T-cell (primary cell): ENCODE data around the gene SPATS2L. TPM values are rescaled to one million over a fixed set of nuclear protein-coding genes. Genes with fewer than 3 reads are reported as not detected.

Experiments used
- ATAC-seq, 4 experiments: fragments of 200-7000 bp in 3 of 4; fragments of 150-1000 bp in 1 of 4; cut with Tn5 transposase; replicated peaks in 1 of 4; 1 replicate in 3 of 4; 2 replicates in 1 of 4; pipeline ENCODE4 v1.10.0; 2021; ENCODE audit warnings: moderate library complexity in 3 of 4, mild to moderate bottlenecking in 2 of 4, moderate number of reproducible peaks in 1 of 4
- CTCF ChIA-PET, 2 donors: fragments of 300-600 bp; sonication (Branson Sonifier 250); formaldehyde crosslinking; loops; one replicate each; lab custom pipeline; 2022; ENCODE audit warnings: antibody characterized with exemption in 2 of 2; lab: Charles Lee
- POLR2A ChIA-PET, 2 donors: fragments of 300-600 bp; sonication (Branson Sonifier 250); formaldehyde crosslinking; loops; one replicate each; lab custom pipeline; 2022; ENCODE audit warnings: antibody characterized with exemption in 2 of 2; lab: Charles Lee
- DNase-seq, 35 experiments: peaks; one replicate each; pipeline versions ENCODE4 v3.0.0 to v3.0.0-alpha.2; 2013 to 2023
- H3K27ac ChIP-seq: one replicate; pipeline ENCODE4 v1.5.1; 2013; ENCODE audit warnings: low read length
- H3K27me3 ChIP-seq, 2 experiments: replicated peaks in 1 of 2; 1 replicate in 1 of 2; 2 replicates in 1 of 2; pipeline versions ENCODE4 v1.6.1 to v1.7.0; 2013; ENCODE audit warnings: low read length in 1 of 2, mixed read lengths in 1 of 2; ENCODE audit not compliant: control insufficient read depth in 2 of 2, insufficient read depth in 2 of 2; ENCODE audit errors: extremely low read depth in 1 of 2
- H3K36me3 ChIP-seq, 2 donors: 1 replicate in 1 of 2; 2 replicates in 1 of 2; pipeline versions ENCODE4 v1.6.1 to v1.7.0; 2013; ENCODE audit warnings: low read length in 1 of 2; ENCODE audit not compliant: control insufficient read depth in 2 of 2, insufficient read depth in 1 of 2; ENCODE audit errors: extremely low read depth in 1 of 2
- H3K4me1 ChIP-seq, 2 experiments: 1 replicate in 1 of 2; 2 replicates in 1 of 2; pipeline versions ENCODE4 v1.6.1 to v1.7.0; 2013; ENCODE audit warnings: low read length in 2 of 2, mixed read lengths in 1 of 2; ENCODE audit not compliant: insufficient read depth in 2 of 2, control insufficient read depth in 1 of 2; ENCODE audit errors: extremely low read depth in 1 of 2
- H3K4me3 ChIP-seq, 2 donors: 1 replicate in 1 of 2; 2 replicates in 1 of 2; pipeline versions ENCODE4 v1.5.1 to v1.7.0; 2013; ENCODE audit warnings: mild to moderate bottlenecking in 2 of 2, low read length in 1 of 2, moderate library complexity in 1 of 2; ENCODE audit not compliant: control insufficient read depth in 1 of 2; ENCODE audit errors: extremely low read depth in 1 of 2
- H3K9me3 ChIP-seq: 2 replicates; pipeline ENCODE4 v1.7.0; 2013
- H3K27ac Mint-ChIP-seq, 2 donors: one replicate each; pipeline ENCODE4 v1.8.0; 2020 to 2021; ENCODE audit warnings: mild to moderate bottlenecking in 2 of 2, mixed read lengths in 2 of 2
- H3K27me3 Mint-ChIP-seq, 2 donors: one replicate each; pipeline ENCODE4 v1.8.0; 2021 to 2022; ENCODE audit warnings: mixed read lengths in 2 of 2
- H3K36me3 Mint-ChIP-seq: one replicate; pipeline ENCODE4 v1.8.0; 2021; ENCODE audit warnings: mixed read lengths
- H3K4me1 Mint-ChIP-seq, 3 donors: one replicate each; pipeline ENCODE4 v1.8.0; 2020 to 2022; ENCODE audit warnings: mixed read lengths in 3 of 3, mild to moderate bottlenecking in 1 of 3
- H3K4me3 Mint-ChIP-seq, 3 donors: one replicate each; pipeline ENCODE4 v1.8.0; 2020 to 2022; ENCODE audit warnings: mild to moderate bottlenecking in 3 of 3, mixed read lengths in 3 of 3, moderate library complexity in 3 of 3
- H3K9me3 Mint-ChIP-seq, 3 donors: one replicate each; pipeline ENCODE4 v1.8.0; 2020 to 2022; ENCODE audit warnings: mixed read lengths in 3 of 3
- WGBS: methylation state at CpG from one replicate; pipeline ENCODE4 v1.1.5; 2013; ENCODE audit warnings: missing lambda C conversion rate; ENCODE audit not compliant: insufficient coverage; 5-methylcytosine and 5-hydroxymethylcytosine counted together
- total RNA-seq, 35 experiments: library from RNA in 6 of 35; stranded (reverse) in 6 of 35; fragments of 120-200 nt in 1 of 35; gene quantifications; one replicate each; pipeline versions ENCODE4 v1.2.1 to v1.2.4 and lab custom pipeline; 2013 to 2026

The SPATS2L gene
- total RNA-seq, 5 donors from 2014 or later (not counting 1 experiment from before 2014, with no cell fraction given): 5.4 to 9.3 (median 5.9) TPM

GRCh38 chr2:200471928-200472645 lies 165.6 kb downstream of the SPATS2L start:
- POLR2A ChIA-PET: no interaction called here
- Mint-ChIP-seq H3K9me3 (no peaks in the 10 kb centered on the region), H3K27me3 (no peaks in the 10 kb centered on the region), H3K27ac (no peak overlapping the region), H3K4me1 (peaks cover 31 to 32% (median 31%) of the 10 kb centered on the region in 3 donors), H3K4me3 (no peak overlapping the region), H3K36me3 (peaks cover 8% of the 10 kb centered on the region)
- WGBS: no CpG with 5 or more reads among the region's 8 CpGs
- no peaks in the 10 kb centered on the region for H3K36me3 ChIP-seq
- no peak overlapping the region for H3K27ac ChIP-seq
- H3K27me3 ChIP-seq: no peaks in the 10 kb centered on the region
- ATAC-seq (no peak), DNase-seq (no peak)
- CTCF ChIA-PET: interaction anchor here (0.6 to 3.1 kb wide), 10 partner anchors 8 to 499 kb away, joined by 3 to 14 read pairs (median 4); no protein-coding TSS in a partner anchor
- H3K4me3 ChIP-seq: no peak overlapping the region
- H3K4me1 ChIP-seq: peaks cover 12 to 16% of the 10 kb centered on the region in 2 experiments
- no peaks in the 10 kb centered on the region for H3K9me3 ChIP-seq

DNA sequence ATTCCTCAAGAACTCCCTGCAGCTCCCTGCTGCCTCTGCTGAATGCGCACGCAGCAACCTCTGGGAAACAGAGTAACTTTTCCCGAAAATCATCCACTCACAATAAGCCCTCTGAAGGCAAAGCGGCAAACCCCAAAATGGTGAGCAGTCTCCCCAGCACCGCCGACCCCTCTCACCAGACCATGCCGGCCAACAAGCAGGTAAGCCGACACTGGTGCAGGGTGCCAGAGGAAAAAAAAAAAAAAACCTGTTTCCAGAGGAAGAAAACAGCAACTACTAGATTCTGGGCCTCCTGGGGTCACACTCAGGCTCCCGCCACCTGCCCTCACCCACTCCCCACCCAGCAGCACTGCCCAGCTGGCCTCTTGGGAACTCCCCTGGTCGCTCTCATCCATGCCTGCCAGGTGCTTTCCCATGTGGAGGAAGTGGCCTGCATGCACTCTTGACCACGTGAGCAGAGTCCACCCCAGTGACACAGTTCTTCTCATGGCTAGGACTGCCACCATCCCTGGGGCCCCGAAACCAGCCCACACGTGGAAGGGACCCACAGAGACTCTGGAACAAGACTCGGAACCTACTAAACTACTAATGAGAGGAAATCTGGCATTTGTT lies 166.5 kb downstream of the SPATS2L start:
- H3K4me1 Mint-ChIP-seq: peaks cover 22 to 24% (median 23%) of the 10 kb centered on the region in 3 donors
- ChIA-PET CTCF (interaction anchor here (0.6 to 1.7 kb wide), 5 partner anchors 9 to 500 kb away, joined by 3 to 9 read pairs (median 3); no protein-coding TSS in a partner anchor), POLR2A (no interaction called here)
- H3K4me3 ChIP-seq: no peak overlapping the region
- no peaks in the 10 kb centered on the region for H3K9me3 Mint-ChIP-seq
- DNase-seq (no peak), ATAC-seq (no peak)
- no peak overlapping the region for H3K4me3 Mint-ChIP-seq
- no peaks in the 10 kb centered on the region for H3K36me3 ChIP-seq
- peaks cover 10% of the 10 kb centered on the region for H3K36me3 Mint-ChIP-seq
- no peak overlapping the region for H3K27ac ChIP-seq
- H3K4me1 ChIP-seq: peaks cover 4 to 10% of the 10 kb centered on the region in 2 experiments
- 95% methylated on average over 9 of the region's 14 CpGs for WGBS
- H3K27me3 Mint-ChIP-seq: no peaks in the 10 kb centered on the region
- H3K9me3 ChIP-seq: no peaks in the 10 kb centered on the region
- no peak overlapping the region for H3K27ac Mint-ChIP-seq
- H3K27me3 ChIP-seq: no peaks in the 10 kb centered on the region

DNA sequence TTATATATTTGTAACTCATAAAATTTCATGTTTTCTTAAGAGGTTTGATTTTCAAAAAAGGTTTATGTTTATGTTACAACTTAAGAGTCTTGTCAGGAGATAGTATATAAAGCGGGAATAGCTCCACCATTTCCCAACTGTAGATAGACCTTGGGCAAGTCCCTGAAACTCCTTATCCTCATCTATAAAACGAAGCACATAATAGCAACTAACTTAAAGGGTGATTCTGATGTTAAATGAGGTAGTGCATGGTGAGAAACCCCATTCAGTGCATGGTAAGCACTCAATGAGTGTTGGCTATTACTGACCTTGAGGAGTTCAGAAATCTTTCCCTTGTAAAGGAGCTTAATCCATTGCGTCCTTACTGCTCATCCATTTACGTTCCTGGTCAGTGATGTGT lies 169.3 kb downstream of the SPATS2L start:
- no peaks in the 10 kb centered on the region for H3K9me3 ChIP-seq
- WGBS: no CpG with 5 or more reads among the region's 4 CpGs
- H3K4me1 Mint-ChIP-seq: peaks cover 5 to 7% (median 6%) of the 10 kb centered on the region in 3 donors
- DNase-seq (no peak), ATAC-seq (no peak)
- peaks cover 12% of the 10 kb centered on the region for H3K36me3 Mint-ChIP-seq
- H3K27ac ChIP-seq: no peak overlapping the region
- POLR2A ChIA-PET: no interaction called here
- H3K36me3 ChIP-seq: no peaks in the 10 kb centered on the region
- H3K4me1 ChIP-seq: peaks cover 0 to 3% of the 10 kb centered on the region in 2 experiments
- no peak overlapping the region for H3K4me3 Mint-ChIP-seq
- no peaks in the 10 kb centered on the region for H3K27me3 Mint-ChIP-seq
- no peaks in the 10 kb centered on the region for H3K27me3 ChIP-seq
- CTCF ChIA-PET: interaction anchor here in 1 of 2 donors (0.8 to 1.6 kb wide), 4 partner anchors 11 to 501 kb away, joined by 3 read pairs; no protein-coding TSS in a partner anchor
- H3K9me3 Mint-ChIP-seq: no peaks in the 10 kb centered on the region
- H3K27ac Mint-ChIP-seq: no peak overlapping the region
- no peak overlapping the region for H3K4me3 ChIP-seq

DNA sequence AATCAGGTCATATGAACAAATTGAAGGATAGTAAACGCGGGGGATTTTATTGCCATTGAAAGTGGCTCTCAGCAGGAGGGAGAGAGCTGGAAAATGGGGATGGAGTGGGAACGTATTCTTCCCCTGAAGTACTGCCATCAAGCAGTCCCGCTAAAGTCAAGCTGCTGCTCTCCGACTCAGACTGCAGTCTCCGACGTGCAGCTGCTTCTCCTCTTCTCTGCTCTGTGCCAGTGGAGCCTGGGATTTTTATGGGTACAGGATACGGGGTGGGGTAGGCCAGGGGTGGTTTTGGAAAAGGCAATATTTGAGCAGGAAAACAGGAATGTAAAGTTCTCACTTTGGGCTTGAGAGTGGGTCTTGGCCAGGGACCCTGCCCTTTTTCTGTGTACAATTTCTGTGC lies 170.3 kb downstream of the SPATS2L start:
- Histone ChIP-seq H3K9me3 (no peaks in the 10 kb centered on the region), H3K27ac (no peak overlapping the region), H3K4me1 (peaks cover 0 to 5% of the 10 kb centered on the region in 2 experiments), H3K27me3 (no peaks in the 10 kb centered on the region), H3K4me3 (no peak overlapping the region), H3K36me3 (no peaks in the 10 kb centered on the region)
- Mint-ChIP-seq H3K4me1 (peaks cover 0 to 5% (median 2%) of the 10 kb centered on the region in 3 donors), H3K27me3 (no peaks in the 10 kb centered on the region), H3K4me3 (no peak overlapping the region), H3K27ac (no peak overlapping the region), H3K36me3 (peaks cover 12% of the 10 kb centered on the region), H3K9me3 (no peaks in the 10 kb centered on the region)
- 95% methylated on average over 7 of the region's 8 CpGs for WGBS
- DNase-seq: no peak
- ChIA-PET CTCF (interaction anchor here in 1 of 2 donors (0.8 to 1.6 kb wide), 3 partner anchors 9 to 502 kb away, joined by 3 read pairs; no protein-coding TSS in a partner anchor), POLR2A (no interaction called here)
- no peak for ATAC-seq

DNA sequence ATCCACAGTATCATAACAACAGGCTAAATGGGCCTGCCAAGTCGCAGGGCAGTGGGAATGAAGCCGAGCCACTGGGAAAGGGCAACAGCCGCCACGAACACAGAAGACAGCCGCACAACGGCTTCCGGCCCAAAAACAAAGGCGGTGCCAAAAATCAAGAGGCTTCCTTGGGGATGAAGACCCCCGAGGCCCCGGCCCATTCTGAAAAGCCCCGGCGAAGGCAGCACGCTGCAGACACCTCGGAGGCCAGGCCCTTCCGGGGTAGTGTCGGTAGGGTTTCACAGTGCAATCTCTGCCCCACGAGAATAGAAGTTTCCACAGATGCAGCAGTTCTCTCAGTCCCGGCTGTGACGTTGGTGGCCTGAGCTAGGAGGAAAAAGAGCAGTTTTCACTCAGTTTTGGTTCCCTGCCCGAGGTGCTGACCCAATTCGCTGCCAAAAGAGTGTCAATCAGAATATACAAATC lies 171.2 kb downstream of the SPATS2L start:
- Mint-ChIP-seq H3K27ac (no peak overlapping the region), H3K4me1 (peaks cover 0 to 5% (median 2%) of the 10 kb centered on the region in 3 donors), H3K4me3 (no peak overlapping the region), H3K36me3 (peaks cover 9% of the 10 kb centered on the region), H3K9me3 (no peaks in the 10 kb centered on the region), H3K27me3 (no peaks in the 10 kb centered on the region)
- Histone ChIP-seq H3K4me3 (no peak overlapping the region), H3K27ac (no peak overlapping the region), H3K27me3 (no peaks in the 10 kb centered on the region), H3K9me3 (no peaks in the 10 kb centered on the region), H3K4me1 (peaks cover 0 to 5% of the 10 kb centered on the region in 2 experiments), H3K36me3 (no peaks in the 10 kb centered on the region)
- ChIA-PET CTCF (interaction anchor here (0.6 to 2.3 kb wide), 5 partner anchors 9 to 1528 kb away, joined by 3 to 7 read pairs (median 4); no protein-coding TSS in a partner anchor), POLR2A (interaction anchor here in 1 of 2 donors (0.6 kb wide), 2 partner anchors 38 to 498 kb away, joined by 3 to 7 read pairs; no protein-coding TSS in a partner anchor)
- ATAC-seq: no peak
- WGBS: 94% methylated on average over 21 of the region's 21 CpGs
- DNase-seq: no peak

DNA sequence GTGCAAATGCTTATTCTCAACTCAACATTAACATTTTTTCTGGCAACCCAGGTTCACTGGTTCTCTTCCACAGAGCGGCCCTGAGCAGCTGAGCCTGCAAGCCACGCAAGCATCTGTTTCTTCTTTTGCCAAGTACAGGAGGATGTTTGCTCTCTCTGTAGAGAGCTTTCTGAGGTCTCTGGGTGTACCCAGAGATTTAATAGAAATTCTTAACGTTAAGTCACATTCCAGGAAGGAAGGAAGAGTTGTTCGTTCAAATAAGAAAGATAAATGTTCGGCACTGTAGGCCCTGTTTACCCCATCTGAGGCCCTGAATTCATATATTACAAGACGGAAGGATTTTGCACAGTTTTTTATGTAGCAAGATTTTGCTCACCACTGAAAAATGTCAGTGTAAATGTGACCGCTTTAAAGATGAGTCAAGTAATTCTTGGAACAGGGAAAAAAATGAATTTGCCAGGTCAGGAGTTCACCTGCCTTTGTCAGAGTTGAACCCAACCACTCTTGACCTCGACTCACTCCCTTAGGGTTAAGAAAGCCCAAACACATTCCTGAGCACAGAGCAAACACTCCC lies 173.3 kb downstream of the SPATS2L start:
- CTCF ChIA-PET: interaction anchor here (0.8 to 3.0 kb wide), 9 partner anchors 9 to 506 kb away, joined by 3 to 25 read pairs (median 7); no protein-coding TSS in a partner anchor
- Histone ChIP-seq H3K9me3 (no peaks in the 10 kb centered on the region), H3K27me3 (no peaks in the 10 kb centered on the region), H3K27ac (no peak overlapping the region), H3K4me1 (peaks cover 0 to 5% of the 10 kb centered on the region in 2 experiments), H3K36me3 (no peaks in the 10 kb centered on the region), H3K4me3 (no peak overlapping the region)
- Mint-ChIP-seq H3K27me3 (peaks cover 0 to 4% of the 10 kb centered on the region in 2 donors), H3K9me3 (no peaks in the 10 kb centered on the region), H3K4me1 (peaks cover 0 to 8% (median 2%) of the 10 kb centered on the region in 3 donors), H3K4me3 (no peak overlapping the region), H3K36me3 (peaks cover 4% of the 10 kb centered on the region), H3K27ac (peak overlapping the region; percentile 2 to 33)
- peak in 1 of 4 experiments; percentile 44 for ATAC-seq
- POLR2A ChIA-PET: interaction anchor here in 1 of 2 donors (0.6 kb wide), 1 partner anchor 500 kb away, joined by 8 read pairs; no protein-coding TSS in a partner anchor
- no peak for DNase-seq
- 83% methylated on average over 4 of the region's 8 CpGs for WGBS
